HG02981 (cell line): ENCODE data around the gene MYRIP.

Experiments used
- ATAC-seq: cut with Tn5 transposase; IDR thresholded peaks from one replicate; pipeline ENCODE4 v1.9.1; 2021; ENCODE audit warnings: mild to moderate bottlenecking, moderate library complexity; ENCODE audit not compliant: unreplicated experiment

The MYRIP gene

GRCh38 chr3:40178012-40178594, 368.7 kb downstream of the MYRIP start:
- no peak for ATAC-seq

- ATAC-seq, result peak; percentile 69
These were observed 369.6 kb downstream of the MYRIP start for GRCh38 chr3:40179016-40179415.

- no peak for ATAC-seq
These were observed 371.8 kb downstream of the MYRIP start for GRCh38 chr3:40181182-40181581.

GRCh38 chr3:40185029-40185695, 375.8 kb downstream of the MYRIP start:
- peak; percentile 37 for ATAC-seq

- no peak for ATAC-seq
These were observed 377.1 kb downstream of the MYRIP start for GRCh38 chr3:40186508-40186907.

- ATAC-seq, result peak; percentile 78
These were observed 378.5 kb downstream of the MYRIP start for GRCh38 chr3:40187945-40188344.

GRCh38 chr3:40189118-40189517, 379.7 kb downstream of the MYRIP start:
- ATAC-seq, result no peak

GRCh38 chr3:40190056-40190455, 380.6 kb downstream of the MYRIP start:
- no peak for ATAC-seq

GRCh38 chr3:40191251-40191650, 381.8 kb downstream of the MYRIP start:
- ATAC-seq, result no peak

- ATAC-seq, result peak; percentile 40
These were observed 382.5 kb downstream of the MYRIP start for GRCh38 chr3:40191850-40192448.

- ATAC-seq, result no peak
These were observed 383.2 kb downstream of the MYRIP start for GRCh38 chr3:40192628-40193027.

GRCh38 chr3:40196966-40197365, 387.6 kb downstream of the MYRIP start:
- ATAC-seq, result no peak

- ATAC-seq, result no peak
These were observed 391.4 kb downstream of the MYRIP start for GRCh38 chr3:40200692-40201316.

- ATAC-seq, result no peak
These were observed 392.4 kb downstream of the MYRIP start for GRCh38 chr3:40201770-40202169.

GRCh38 chr3:40206522-40206921, 397.1 kb downstream of the MYRIP start:
- no peak for ATAC-seq

GRCh38 chr3:40207796-40208195, 398.4 kb downstream of the MYRIP start:
- ATAC-seq, result no peak

GRCh38 chr3:40208251-40208650, 398.8 kb downstream of the MYRIP start:
- ATAC-seq, result no peak

GRCh38 chr3:40211579-40211978, 402.2 kb downstream of the MYRIP start:
- ATAC-seq, result no peak

GRCh38 chr3:40213556-40213955, 404.1 kb downstream of the MYRIP start:
- no peak for ATAC-seq

- ATAC-seq, result no peak
These were observed 405.6 kb downstream of the MYRIP start for GRCh38 chr3:40215015-40215414.

- ATAC-seq, result no peak
These were observed 407.1 kb downstream of the MYRIP start for GRCh38 chr3:40216471-40216870.

- ATAC-seq, result no peak
These were observed 414.4 kb downstream of the MYRIP start for GRCh38 chr3:40223856-40224255.
